ENCODE results near the gene FBXO24. TPM values are rescaled to one million over a fixed set of nuclear protein-coding genes. Genes with fewer than 3 reads are reported as not detected.

Gene FBXO24
- total and polyA plus RNA-seq, 2 of the 8 experiments (the other 6 are each of a cell fraction or from before 2014, with no cell fraction given) = 0.35 to 0.57 TPM

- Histone ChIP-seq H3K4me3 (ENCODE audit: extremely low read depth in 1 of 4, insufficient read depth in 2 of 4, low read depth in 3 of 4, low read length in 4 of 4) (no peak overlapping the region), H3K9me3 (ENCODE audit: insufficient read depth in 2 of 2, low read depth in 1 of 2, low read length in 1 of 2) (no peaks in the 10 kb centered on the region), H3K18ac (ENCODE audit: extremely low read depth, low read length) (no peak overlapping the region), H3K9ac (replicated peaks in 1 of 4; ENCODE audit: extremely low read depth in 1 of 4, low read depth in 3 of 4, low read length in 3 of 4) (no peak overlapping the region), H3K56ac (replicated peaks; ENCODE audit: insufficient read length, low read depth, low read length) (no peak overlapping the region), H2AFZ (ENCODE audit: low read length) (no peak overlapping the region), H2BK5ac (ENCODE audit: low read depth, low read length) (no peak overlapping the region), H3K36me3 (ENCODE audit: control insufficient read depth in 2 of 4, insufficient read depth in 4 of 4, low read length in 3 of 4) (no peaks in the 10 kb centered on the region), H2BK120ac (replicated peaks; ENCODE audit: low read depth, low read length) (no peak overlapping the region), H4K91ac (replicated peaks; ENCODE audit: insufficient read length, low read length) (no peak overlapping the region), H2AK5ac (ENCODE audit: low read depth, low read length) (no peak overlapping the region), H2BK12ac (ENCODE audit: low read depth, low read length) (no peak overlapping the region), H3K4ac (replicated peaks; ENCODE audit: insufficient read length, low read depth, low read length) (no peak overlapping the region), H2BK15ac (ENCODE audit: low read length) (no peak overlapping the region), H4K8ac (ENCODE audit: extremely low read depth, insufficient read depth, low read length) (no peak overlapping the region), H2BK20ac (ENCODE audit: low read length) (no peak overlapping the region), H4K20me1 (replicated peaks in 1 of 2; ENCODE audit: control insufficient read depth in 1 of 2, insufficient read depth in 2 of 2, low read length in 2 of 2) (peaks cover 0 to 2% of the 10 kb centered on the region in 2 experiments), H3K14ac (ENCODE audit: insufficient read length) (no peak overlapping the region), H3K79me2 (ENCODE audit: control insufficient read depth in 1 of 2, insufficient read depth in 2 of 2, low read length in 2 of 2) (no peaks in the 10 kb centered on the region), H3K27me3 (replicated peaks in 1 of 4; ENCODE audit: control insufficient read depth in 3 of 4, extremely low read depth in 1 of 4, insufficient read depth in 3 of 4, low read length in 3 of 4) (no peaks in the 10 kb centered on the region), H3K27ac (ENCODE audit: low read depth, low read length) (no peak overlapping the region), H3K4me2 (ENCODE audit: insufficient read depth in 1 of 2, low read depth in 2 of 2, low read length in 2 of 2) (no peak overlapping the region), H3K79me1 (ENCODE audit: low read depth, low read length) (no peaks in the 10 kb centered on the region), H3K4me1 (replicated peaks in 1 of 4; ENCODE audit: control insufficient read depth in 3 of 4, insufficient read depth in 4 of 4, low read length in 3 of 4) (peaks cover 0 to 15% (median 8%) of the 10 kb centered on the region in 4 experiments; a peak in 5 of 7 replicates), H3K23me2 (ENCODE audit: low read depth, low read length) (no peaks in the 10 kb centered on the region), H3K23ac (ENCODE audit: insufficient read length) (no peak overlapping the region), H4K5ac (ENCODE audit: insufficient read length, low read depth, low read length) (no peak overlapping the region)
- CTCF ChIA-PET (ENCODE audit: partially characterized antibody) = interaction anchor here (0.5 to 12.7 kb wide), 34 partner anchors 8 to 191 kb away, joined by 3 to 341 read pairs (median 5); partner anchors contain the start of genes AGFG2, FBXO24, LRCH4 and MOSPD3
- TF ChIP-seq RAD21 (IDR thresholded peaks at IDR 0.05 in 1 of 2, conservative IDR thresholded peaks at IDR 0.05 in 1 of 2; ENCODE audit: low read depth in 2 of 2, low read length in 2 of 2) (no peak), SAP30 (IDR thresholded peaks at IDR 0.05; ENCODE audit: insufficient read depth, insufficient replicate concordance, low read length) (no peak), BRCA1 (IDR thresholded peaks at IDR 0.05; ENCODE audit: low read depth, low read length) (no peak), KDM5A (IDR thresholded peaks at IDR 0.05; ENCODE audit: low read length) (no peak), ASH2L (IDR thresholded peaks at IDR 0.05; ENCODE audit: low read length) (no peak), SIX5 (IDR thresholded peaks at IDR 0.05; ENCODE audit: low read depth, low read length) (no peak), HDAC6 (IDR thresholded peaks at IDR 0.05; ENCODE audit: low read depth, low read length) (no peak)
- FAIRE-seq (no peak), DNase-seq (ENCODE audit: low read depth in 1 of 2, low spot score in 2 of 2) (no peak)
- POLR2A ChIA-PET (ENCODE audit: partially characterized antibody) = interaction anchor here (0.6 to 2.6 kb wide), 9 partner anchors 8 to 114 kb away, joined by 3 to 11 read pairs (median 5); partner anchors contain the start of genes FBXO24 and MOSPD3
- WGBS, 2 experiments (ENCODE audit: extremely low coverage in 1 of 2, insufficient coverage in 1 of 2, insufficient read length in 1 of 2, insufficient replicate concordance in 2 of 2, low coverage in 1 of 2, low lambda C conversion rate in 2 of 2, missing lambda C conversion rate in 1 of 2) = 91% methylated on average over 8 of the region's 8 CpGs; no CpG with 5 or more reads in 1 of the 2 experiments
Measured at GRCh38 chr7:100563100-100563564, 23.0 kb upstream of the FBXO24 start.

Measured in H1 (cell line).